GM21381 (cell line): Measurements from ENCODE around the gene BICC1.
"Not testable (repeated sequence)": the region's sequence is repeated elsewhere in the genome, so short reads cannot be mapped to it uniquely, and the experiment has no call there.

Experiments used
- ATAC-seq: cut with Tn5 transposase; IDR thresholded peaks from one replicate; pipeline ENCODE4 v1.9.1; 2021; ENCODE audit warnings: mild to moderate bottlenecking, moderate library complexity; ENCODE audit not compliant: unreplicated experiment

The BICC1 gene

GRCh38 chr10:58593008-58593407 is 80.3 kb downstream of the BICC1 start:
- ATAC-seq = no peak

DNA sequence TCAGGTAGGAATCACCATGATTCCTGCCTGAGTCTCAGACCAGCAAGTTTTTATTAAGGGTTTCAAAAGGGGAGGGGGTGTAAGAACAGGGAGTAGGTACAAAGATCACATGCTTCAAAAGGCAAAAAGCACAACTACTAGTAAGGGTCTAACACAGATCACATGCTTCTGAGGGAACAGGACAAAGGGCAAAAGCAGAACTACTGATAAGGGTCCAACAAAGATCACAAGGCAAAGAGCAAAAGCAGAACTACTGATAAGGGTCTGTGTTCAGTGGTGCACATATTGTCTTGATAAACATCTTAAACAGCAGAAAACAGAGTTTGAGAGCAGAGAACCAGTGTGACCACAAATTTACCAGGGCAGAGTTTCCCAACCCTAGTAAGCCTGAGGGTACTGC is 84.5 kb downstream of the BICC1 start:
- ATAC-seq = not testable (repeated sequence)

GRCh38 chr10:58599927-58600553 is 87.4 kb downstream of the BICC1 start:
- no peak for ATAC-seq

GRCh38 chr10:58608351-58608750 is 95.7 kb downstream of the BICC1 start:
- ATAC-seq = no peak

- ATAC-seq = no peak
These were observed 96.3 kb downstream of the BICC1 start for GRCh38 chr10:58608826-58609531.

GRCh38 chr10:58609532-58610150 is 97.0 kb downstream of the BICC1 start:
- ATAC-seq = no peak

GRCh38 chr10:58615237-58615935 is 102.7 kb downstream of the BICC1 start:
- no peak for ATAC-seq

GRCh38 chr10:58618158-58618676 is 105.5 kb downstream of the BICC1 start:
- ATAC-seq = no peak

- ATAC-seq = no peak
These were observed 108.9 kb downstream of the BICC1 start for GRCh38 chr10:58621379-58622077.

DNA sequence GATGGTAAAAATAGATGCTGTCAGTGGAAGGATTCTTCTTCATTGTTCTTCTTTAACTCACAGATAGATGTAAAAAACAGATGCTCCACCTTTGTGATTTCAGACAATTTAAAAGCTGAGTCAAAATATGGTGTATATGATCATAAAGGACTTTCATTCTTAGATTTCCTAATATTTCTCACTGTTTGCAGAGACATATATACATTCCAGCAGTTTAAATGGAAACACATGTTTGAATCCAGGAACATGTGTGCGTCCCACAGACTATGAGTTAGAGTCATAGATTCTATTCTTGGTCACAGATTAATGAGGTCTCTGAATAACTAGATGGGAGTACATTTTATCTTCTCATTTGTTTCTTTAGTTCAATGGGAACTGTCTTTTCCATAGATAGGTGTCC is 109.6 kb downstream of the BICC1 start:
- no peak for ATAC-seq

DNA sequence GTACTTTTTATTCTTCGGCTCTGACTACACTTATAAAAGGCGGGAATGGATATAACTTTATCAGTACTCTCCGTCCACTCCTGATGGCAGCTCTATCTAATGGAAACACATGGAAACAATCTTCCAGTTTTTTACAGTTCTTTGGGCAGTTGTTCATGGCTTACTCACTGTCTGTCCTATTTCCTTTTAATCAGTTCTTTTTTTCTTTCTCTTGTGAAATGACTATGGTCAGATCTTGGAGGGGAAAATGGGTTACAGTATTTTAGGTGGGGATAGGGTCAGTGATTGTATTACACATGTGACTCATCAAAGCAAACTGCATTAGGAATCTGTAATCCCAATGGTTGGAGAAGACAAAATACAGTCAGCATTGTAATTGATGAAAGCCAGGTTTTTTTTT is 112.4 kb downstream of the BICC1 start:
- ATAC-seq = no peak

GRCh38 chr10:58627392-58627791 is 114.7 kb downstream of the BICC1 start:
- ATAC-seq = no peak

GRCh38 chr10:58631715-58632114 is 119.0 kb downstream of the BICC1 start:
- ATAC-seq = no peak

- no peak for ATAC-seq
These were observed 119.5 kb downstream of the BICC1 start for GRCh38 chr10:58632216-58632615.

DNA sequence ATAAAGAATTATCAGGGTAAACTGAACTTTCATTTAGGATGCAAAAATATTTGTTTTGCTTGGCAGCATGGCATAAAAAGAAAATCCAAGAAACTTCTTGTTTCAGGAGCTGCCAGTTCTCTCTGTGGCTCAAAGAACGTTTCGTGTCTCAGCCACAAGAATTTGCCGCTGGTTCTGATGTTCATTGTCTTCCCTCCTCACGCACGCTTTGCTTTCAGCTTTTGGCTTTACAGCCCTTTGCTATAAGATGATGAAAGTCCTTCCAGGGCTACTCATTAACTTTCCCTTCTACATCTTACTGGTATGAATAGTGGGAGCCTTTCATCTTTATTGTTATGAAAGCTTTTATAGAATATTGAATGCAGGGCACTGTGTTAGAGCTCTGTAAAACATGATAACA is 124.7 kb downstream of the BICC1 start:
- no peak for ATAC-seq

DNA sequence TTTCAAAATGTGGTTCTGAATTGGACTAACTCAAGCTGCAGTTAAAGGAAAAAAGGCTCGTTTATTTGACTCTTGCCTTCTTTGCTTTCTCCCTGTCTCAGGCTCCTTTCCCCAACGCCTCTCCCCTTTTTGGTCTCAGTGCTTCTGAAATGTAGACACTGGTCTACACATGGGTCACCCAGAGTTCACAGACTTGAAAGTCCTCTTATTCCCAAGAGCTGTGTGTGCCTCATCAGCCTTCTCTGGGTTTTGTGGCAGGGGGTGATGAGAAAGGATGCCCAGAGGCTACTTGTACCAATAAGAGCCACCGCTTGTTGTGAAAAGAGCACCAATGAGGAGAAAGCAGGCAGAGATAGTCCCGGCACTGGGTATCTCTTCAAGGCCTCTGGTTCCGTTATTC is 125.7 kb downstream of the BICC1 start:
- ATAC-seq = no peak

GRCh38 chr10:58641095-58641531 is 128.4 kb downstream of the BICC1 start:
- no peak for ATAC-seq

GRCh38 chr10:58641708-58642107 is 129.0 kb downstream of the BICC1 start:
- no peak for ATAC-seq

DNA sequence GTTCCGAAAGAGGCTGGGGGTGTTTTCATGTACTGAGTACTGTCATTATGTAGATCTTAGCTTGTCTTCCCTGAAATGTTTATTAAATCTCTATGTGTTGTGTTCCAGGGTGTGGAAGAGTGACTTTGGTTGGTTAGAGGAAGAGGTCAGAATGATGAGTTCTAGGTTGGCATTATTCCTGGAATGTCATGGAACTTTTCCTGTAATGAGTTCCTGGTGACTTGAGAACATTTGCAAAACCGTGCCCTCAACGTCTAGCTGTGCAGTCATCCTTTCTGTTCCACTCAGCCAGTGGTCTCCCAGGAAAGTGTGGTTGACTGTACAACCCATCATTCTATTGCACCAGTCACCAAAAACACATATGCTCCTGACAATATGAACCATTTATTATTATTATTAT is 129.6 kb downstream of the BICC1 start:
- no peak for ATAC-seq

DNA sequence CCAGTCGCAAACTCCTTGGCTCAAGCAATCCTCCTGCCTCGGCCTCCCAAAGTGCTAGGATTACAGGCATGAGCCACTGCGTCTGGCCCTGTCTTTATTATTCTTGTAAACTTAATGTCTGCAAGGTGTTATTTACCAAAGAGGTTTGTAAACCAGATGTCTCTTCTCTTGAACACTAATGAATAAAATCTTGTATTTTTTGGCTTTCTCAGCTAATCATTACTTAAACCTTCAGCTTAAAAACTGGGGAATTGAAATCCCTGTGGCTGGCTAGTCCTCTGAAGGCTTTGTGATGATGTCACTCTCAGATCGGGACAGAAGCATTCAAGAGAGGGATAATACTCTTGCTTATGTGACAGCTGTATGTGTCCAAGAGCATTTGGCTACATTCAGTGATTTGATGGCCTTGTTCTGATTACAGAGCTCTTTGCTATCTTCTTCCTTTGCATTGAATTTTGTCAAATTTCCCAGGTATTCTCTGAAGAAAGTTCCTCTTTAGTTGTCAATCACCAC is 130.3 kb downstream of the BICC1 start:
- no peak for ATAC-seq

GRCh38 chr10:58644311-58644710 is 131.6 kb downstream of the BICC1 start:
- ATAC-seq = no peak
